ENCODE data around the gene EIF5AL1.
"Not testable (repeated sequence)": the region's sequence is repeated elsewhere in the genome, so short reads cannot be mapped to it uniquely, and the experiment has no call there.

The EIF5AL1 gene

DNA sequence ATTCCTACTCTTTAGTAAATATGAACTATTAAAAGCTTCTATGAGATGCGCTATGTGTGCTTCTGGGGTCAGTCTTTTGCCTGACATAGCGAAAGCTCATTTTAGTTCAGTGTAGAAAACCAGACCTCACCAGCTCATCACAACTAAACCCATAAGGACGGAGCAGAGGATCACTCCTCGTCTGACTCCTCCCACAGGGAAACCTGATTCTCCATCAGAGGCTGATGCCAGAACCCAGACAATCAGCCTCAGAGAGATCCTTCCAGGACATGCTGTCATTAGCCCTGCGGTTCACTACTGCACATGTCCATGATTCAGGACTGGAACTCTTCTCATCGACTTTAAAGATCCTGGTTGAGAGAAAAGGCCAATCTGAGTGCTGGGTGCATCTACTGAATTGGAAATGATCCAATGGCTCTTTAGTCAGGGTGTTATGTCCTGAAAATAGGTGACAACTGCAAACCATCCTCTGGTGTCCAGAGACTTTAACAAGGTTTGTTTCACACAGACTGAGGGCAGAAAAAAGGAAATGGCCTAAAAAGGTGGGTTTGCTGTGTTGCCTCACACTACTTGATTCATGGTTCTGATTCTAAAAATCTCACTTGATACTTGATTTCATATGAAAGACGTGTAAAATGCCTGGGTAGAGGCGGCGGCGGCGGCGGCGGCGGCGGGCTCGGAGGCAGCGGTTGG lies at the start of gene EIF5AL1:
EIF5AL1 (plus strand) TSS at position 643 of the 693 bp plus-strand sequence. CDS start 117 bp downstream, outside the sequence.
- not testable (repeated sequence) for H3K4me3 ChIP-seq

DNA sequence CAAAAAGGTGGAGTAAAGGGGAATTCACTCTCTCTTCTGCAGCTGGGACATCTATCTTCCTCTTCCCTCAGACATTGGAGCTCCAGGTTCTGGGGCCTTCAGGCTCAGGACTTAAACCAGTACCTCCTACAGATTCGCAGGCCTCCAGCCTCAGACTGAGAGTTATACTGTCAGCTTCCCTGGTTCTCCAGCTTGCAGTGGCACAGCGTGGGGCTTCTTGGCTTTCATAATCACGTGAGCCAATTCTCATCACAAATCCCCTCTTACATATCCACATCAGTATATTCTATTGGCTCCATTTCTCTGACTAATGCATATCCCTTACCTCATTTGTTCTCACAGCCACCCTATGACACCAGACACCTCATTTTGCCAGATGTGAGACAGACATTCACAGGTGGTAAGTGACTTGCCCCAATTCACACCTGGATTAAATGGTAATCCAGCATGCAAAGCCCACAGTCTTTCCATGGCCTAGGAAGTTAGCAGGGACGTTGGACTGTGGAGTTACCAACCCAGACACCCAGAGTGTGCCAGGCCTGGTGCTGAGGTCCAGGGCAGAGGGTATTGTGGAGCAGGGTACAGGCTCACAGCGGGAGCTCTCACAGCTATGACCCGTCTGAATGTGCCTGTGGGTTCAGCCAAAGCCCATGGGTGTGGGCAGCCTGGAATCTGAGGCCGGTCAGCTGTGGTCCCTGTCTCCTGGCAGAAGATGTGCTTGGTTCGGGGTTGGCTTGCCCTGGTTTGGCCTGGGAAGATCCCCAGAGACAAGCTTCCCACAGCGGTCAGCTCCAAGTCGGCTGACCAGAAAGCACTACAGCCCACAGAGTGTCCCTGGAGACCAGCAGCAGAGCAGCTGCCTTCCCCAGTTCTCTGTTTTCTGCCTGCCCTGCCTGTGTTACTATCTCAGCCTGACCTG lies 48.5 kb upstream of the EIF5AL1 start:
- H3K27ac ChIP-seq = no peak overlapping the region
- no peak overlapping the region for H3K4me3 ChIP-seq

More for the DNA sequence above, at the start of gene EIF5AL1:
- H3K27ac ChIP-seq = not testable (repeated sequence)

DNA sequence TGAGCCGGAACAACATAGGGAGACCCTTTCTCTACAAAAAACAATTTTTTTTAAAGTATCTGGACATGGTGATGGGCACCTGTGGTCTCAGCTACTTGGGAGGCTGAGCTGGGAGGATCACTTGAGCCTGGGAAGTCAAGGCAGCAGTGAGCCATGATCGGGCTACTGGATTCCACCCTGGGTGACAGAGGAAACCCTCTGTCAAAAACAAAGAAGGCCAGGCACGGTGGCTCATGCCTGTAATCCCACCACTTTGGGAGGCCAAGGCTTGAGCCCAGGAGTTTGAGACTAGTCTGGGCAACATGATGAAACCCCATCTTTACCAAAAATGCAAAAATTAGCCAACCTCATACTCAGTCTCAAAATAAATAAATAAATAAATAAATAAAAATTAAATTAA lies 47.0 kb upstream of the EIF5AL1 start:
- Histone ChIP-seq H3K27ac (no peak overlapping the region), H3K4me3 (no peak overlapping the region)

DNA sequence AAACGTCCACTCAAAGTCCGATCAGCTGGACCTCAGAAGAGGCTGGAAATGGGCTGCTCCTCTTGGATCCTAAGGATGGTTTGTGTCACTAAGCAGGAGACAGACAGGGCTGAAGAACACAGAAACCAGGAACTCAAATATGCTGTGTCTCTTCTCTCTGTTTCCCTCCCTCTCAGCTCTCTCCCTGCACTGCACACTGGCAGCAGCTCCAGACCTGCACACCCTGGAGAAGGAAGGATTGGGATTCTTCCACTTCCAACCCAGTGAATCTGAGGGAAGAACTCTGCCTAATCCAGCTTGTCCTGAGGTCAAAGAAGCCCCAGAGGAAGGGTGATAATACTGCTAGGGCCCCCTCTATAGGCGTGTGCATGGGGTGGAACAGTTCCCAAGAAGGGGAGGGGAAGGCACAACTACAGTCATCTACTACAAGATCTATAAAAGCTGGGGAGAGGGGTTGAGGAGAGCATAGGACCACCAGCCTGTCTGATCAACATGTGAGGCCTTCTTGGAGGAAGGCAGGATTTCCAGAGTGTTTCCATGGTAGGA lies 44.2 kb upstream of the EIF5AL1 start:
- peak overlapping the region in 12 of 21 experiments; percentile 3 to 64 (median 34) for H3K27ac ChIP-seq

DNA sequence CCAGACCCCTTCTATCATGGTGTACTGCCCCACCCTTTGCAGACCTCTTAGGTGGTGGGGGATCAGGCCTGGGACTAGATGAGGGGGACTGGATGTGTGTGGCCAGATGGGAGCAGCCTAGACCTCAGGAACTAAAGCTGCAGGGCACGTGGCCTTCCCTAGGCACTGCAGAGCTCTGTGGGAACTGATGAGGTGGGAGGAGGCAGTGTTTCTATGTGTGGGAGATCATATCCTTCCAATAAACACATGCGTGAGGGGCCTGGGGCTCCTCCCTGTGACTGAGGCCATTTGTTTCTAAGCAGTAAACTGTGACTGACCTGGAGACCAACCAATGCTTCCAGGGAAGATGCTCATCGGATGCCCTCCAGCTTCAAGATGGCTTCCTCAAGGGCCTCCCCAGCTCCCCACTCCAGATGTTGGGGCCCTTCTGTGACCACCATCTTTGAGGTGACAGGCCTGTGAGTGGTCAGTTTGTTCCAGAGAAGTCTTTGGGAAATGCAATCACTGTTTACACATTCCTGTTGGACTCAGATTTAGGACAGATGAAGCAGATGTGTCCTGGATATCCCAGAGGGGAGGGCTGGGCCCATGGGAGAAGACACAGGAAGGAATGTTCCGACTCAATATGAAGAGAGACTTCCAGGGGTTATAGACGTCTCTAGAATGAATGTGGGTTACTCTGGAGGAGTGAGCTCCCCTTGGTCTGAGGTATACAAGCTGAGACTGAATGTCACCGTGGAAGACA lies 43.3 kb upstream of the EIF5AL1 start:
- Histone ChIP-seq H3K27ac (peak overlapping the region in 7 of 21 experiments; percentile 4 to 64 (median 16)), H3K4me3 (no peak overlapping the region)

More for the DNA sequence above, 44.2 kb upstream of the EIF5AL1 start:
- no peak overlapping the region for H3K4me3 ChIP-seq

DNA sequence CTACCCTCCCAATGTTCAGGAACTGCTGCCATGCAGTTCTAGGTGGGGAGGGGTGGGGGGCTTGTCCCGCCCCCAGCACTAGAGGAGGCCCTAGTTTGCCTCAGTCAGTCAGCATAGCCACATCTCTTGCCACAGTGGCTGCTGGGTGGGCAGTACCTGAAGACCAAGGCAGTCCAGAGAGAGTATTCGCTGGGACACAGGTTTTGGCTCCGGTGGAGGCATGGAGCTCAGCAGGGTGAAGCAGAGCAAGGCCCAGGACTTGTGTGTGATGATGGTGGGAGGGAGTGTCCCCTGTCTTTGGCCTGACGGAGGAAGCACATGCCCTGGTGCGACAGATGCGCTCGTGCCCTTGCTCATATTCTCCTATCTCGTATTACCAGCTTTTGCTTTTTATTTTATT lies 42.2 kb upstream of the EIF5AL1 start:
- Histone ChIP-seq H3K4me3 (no peak overlapping the region), H3K27ac (no peak overlapping the region)

DNA sequence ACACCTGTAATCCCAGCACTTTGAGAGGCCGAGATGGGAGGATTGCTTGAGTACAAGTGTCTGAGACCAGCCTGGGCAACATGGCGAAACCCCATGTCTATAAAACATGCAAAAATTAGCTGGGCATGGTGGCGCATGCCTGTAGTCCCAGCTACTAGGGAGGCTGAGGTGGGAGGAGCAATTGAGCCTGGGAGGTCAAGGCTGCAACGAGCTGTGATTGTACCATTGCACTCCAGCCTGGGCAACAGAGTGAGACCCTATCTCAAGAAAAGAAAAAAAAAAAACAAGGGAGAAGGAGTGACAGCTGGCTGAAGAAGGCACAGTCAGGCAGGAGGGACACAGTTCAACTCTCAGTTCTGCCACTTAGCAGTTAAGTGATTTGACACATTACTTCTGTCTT lies 40.6 kb upstream of the EIF5AL1 start:
- no peak overlapping the region for H3K4me3 ChIP-seq

DNA sequence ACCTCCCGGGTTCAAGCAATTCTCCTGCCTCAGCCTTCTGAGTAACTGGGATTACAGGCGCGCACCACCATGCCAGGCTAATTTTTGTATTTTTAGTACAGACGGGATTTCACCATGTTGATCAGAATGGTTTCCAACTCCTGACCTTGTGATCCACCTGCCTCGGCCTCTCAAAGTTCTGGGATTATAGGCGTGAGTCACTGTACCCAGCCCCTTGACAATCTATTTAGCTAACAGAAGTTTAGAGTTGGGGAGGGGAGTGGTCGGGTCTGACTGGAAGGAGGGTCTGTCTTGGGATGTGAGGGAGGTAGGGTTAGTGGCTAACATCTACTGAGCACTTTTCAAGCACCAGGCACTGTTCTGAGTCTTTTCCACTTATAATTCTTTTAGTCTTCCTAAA lies 39.9 kb upstream of the EIF5AL1 start:
- Histone ChIP-seq H3K4me3 (no peak overlapping the region), H3K27ac (no peak overlapping the region)

More for the DNA sequence above, 40.6 kb upstream of the EIF5AL1 start:
- H3K27ac ChIP-seq = no peak overlapping the region

DNA sequence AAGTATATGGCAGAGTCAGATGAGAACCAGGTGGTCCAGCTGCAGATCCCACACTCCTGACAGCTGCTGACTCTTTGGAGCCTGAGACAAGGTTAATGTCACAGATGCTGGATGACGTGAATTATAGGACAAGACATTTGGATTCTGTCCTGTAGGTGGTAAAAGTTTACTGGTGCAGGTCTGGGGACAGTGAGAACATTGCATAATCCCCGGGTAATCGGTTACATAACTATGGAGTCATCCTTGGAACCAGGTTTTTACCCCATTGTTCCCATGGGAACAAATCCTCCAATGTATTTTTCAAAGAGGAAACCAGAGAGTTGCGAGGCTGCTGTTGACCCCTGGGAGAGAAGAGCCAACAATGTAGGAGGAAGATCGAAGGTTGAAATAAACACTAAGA lies 39.4 kb upstream of the EIF5AL1 start:
- Histone ChIP-seq H3K4me3 (no peak overlapping the region), H3K27ac (no peak overlapping the region)

DNA sequence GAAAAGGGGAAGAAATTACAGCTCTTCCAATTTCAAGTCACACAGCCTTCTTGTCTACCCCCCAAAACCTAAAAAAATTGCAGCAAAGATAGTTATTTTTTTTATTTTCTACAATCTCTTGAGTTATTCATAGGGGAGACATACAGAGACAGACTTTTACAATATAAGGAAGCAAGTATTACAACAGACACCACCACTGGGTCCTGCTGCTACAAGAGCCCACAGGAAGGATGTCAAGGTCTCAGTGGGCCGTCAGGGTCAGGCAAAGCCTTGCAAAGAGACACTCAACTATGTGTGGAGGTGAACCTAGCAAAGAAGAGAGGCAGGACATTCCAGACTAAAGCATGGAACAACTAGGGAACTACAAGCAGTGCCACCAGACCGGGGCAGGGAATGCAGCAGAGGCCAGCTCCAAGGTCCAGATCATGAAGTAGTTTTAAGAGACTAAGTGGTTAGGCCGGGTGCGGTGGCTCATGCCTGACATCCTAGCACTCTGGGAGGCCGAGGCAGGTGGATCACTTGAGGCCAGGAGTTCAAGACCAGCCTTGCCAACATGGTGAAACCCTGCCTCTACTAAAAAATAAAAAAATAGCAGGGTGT lies 38.7 kb upstream of the EIF5AL1 start:
- H3K4me3 ChIP-seq = no peak overlapping the region
- no peak overlapping the region for H3K27ac ChIP-seq

DNA sequence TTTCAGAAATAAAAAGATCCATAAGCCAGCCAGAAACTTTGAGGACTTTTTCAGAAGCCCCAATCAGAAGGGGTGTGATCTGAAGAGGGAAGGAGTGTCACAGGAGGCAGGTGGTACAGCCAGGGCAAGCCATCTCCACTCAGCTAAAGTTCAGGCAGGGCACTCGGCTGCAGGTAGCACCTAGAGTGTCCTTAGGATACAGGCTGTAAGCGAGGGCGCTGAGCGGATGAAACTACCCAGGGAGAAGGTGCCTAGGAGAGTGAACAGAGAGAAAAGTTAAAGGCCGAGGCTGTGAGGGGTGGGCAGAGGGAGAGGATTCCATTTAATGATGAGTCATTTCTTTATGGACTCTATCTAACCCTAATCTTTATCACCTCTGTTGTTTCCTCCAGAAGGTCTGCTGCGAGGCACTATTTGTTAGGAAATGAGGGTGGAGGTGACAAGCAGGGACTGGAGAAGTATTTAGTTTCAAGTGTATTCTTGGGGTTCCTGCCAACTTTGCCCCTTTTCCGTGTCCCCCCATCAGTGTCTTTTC lies 37.1 kb upstream of the EIF5AL1 start:
- Histone ChIP-seq H3K4me3 (no peak overlapping the region), H3K27ac (no peak overlapping the region)

DNA sequence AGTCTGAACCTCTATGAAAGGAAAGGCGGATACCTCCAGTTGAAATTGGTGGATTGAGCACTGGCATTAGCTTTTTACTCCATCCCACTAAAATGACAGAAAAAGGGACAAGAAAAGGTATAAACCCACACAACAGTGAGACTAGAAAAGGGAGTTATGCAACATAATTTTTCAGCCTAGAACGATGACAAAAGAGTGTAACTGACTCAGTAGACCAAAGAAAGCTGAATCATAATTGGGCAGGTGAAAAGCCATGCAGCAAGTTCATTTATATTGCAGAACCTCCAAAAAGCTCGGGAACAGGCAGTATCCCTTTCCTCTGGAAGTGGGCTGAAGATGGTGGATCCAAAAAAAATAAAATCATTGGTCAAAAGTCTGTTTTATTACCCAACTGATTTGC lies 36.5 kb upstream of the EIF5AL1 start:
- H3K4me3 ChIP-seq = no peak overlapping the region
- no peak overlapping the region for H3K27ac ChIP-seq

DNA sequence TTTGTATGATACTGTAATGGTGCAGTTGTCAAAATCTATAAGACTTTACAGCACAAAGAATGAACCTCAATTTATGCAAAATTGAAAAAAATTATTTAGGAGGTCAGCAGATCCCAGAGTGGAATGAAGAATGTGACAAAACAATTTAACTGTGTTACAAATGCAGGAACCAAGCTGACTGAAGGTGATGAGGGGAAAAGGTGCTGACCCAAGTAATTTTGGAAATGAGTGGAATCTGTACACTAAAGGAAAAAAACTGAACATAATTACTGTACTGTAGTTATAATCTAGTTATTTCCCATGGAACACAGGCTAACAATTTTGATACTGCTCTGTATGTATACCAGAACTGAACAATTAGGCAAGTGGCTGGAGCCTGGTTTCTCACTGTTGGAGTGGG lies 35.7 kb upstream of the EIF5AL1 start:
- H3K4me3 ChIP-seq = no peak overlapping the region

DNA sequence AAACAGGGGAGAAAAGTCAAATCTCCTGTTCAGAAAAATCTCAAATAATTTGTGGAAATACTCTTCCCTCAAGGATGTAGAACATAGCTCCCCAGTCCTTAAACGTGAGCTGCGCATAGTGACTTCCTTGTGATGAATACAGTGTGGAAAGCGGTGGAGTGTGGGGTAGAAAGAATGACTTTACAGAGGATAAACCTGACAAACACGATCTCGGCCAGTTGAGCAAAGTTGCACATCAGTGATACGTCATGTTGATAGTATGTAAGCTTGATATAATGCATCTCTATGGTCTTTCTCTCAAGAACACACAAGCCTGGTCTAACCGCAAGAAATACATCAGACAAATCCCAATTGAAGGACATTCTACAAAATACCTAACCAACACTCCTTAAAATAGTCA lies 34.9 kb upstream of the EIF5AL1 start:
- Histone ChIP-seq H3K27ac (no peak overlapping the region), H3K4me3 (no peak overlapping the region)

More for the DNA sequence above, 35.7 kb upstream of the EIF5AL1 start:
- H3K27ac ChIP-seq = no peak overlapping the region

DNA sequence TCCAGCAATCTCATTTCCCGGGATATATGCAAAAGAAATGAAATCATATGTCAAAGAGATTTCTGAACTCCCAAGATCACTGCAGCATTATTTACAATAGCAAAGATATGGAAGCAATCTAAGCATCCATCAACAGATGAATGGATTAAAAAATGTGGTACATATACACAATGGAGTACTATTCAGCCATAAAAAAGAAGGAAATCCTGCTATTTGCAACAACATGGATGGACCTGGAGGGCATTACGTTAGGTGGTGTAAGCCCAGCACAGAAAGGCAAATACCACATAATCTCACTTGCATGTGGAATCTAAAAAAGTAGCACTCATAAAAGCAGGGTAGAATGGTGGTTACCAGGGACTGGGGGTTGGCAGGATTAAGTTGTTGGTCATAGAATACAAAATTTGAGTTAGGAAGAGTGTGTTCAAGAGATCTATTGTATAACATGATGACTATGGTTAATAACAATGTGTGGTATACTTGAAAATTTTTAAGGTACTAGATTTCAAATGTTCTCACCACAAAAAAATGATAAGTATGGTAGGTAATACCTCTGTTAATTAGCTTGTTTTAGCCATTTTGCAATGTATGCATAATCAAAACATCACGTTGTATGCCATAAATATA lies 32.9 kb upstream of the EIF5AL1 start:
- Histone ChIP-seq H3K4me3 (no peak overlapping the region), H3K27ac (no peak overlapping the region)

DNA sequence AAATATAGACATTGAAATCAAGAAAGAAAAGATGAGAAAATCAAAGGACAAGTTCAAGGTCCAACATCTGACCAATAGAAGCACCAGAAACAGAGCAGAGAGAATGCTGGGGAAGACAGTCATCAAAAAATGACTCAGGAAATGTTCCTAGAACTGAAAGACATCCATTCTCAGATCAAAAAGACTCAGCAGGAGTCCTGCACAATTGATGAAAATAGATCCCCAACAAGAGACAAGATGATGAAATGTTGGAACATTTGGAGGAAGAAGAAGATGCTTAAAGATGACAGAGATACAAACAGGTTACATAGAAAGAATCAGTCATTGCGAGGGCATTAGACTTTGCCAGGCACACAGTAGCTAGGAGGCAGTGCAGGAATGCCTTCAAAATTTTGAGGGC lies 30.0 kb upstream of the EIF5AL1 start:
- Histone ChIP-seq H3K27ac (peak overlapping the region in 10 of 21 experiments; percentile 8 to 82 (median 48)), H3K4me3 (no peak overlapping the region)

DNA sequence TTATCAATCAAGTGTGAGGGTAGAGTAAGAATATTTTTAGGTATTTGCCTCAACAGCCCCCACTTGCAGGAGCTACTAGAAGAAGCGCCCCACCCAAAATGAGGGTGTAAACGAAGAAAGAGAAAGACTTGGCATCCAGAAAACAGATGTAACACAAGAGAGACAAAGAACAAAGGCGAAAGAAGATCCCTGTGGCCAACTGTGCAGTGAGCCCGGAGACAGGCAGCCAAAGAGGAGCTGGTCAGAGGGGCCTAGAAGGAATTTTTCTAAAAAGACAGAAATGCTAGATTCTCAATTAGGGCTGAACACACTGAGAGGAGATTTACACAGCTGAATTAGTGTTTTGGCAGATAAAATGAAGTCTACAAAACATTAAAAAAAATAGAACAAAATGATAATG lies 29.6 kb upstream of the EIF5AL1 start:
- Histone ChIP-seq H3K27ac (peak overlapping the region in 12 of 21 experiments; percentile 4 to 82 (median 38)), H3K4me3 (no peak overlapping the region)

DNA sequence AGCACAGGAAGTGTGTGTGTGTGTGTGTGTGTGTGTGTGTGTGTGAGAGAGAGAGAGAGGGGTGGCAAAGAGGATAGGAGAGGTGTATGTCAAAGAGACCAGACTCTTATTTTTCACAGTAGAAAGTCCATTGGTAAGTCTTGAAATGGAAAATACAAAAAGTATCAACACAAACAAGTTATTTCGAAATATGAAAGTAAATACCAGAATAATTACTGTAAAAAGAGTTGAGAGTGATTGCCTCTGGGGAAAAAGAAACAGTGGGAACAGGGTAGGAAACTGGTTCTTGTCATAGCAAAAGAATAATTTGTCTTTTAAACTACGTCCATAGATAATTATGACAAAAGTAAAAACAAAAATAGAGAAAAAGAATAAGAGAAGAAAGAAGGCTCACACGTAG lies 29.0 kb upstream of the EIF5AL1 start:
- H3K4me3 ChIP-seq = no peak overlapping the region
- peak overlapping the region in 17 of 21 experiments; percentile 18 to 83 (median 49) for H3K27ac ChIP-seq

DNA sequence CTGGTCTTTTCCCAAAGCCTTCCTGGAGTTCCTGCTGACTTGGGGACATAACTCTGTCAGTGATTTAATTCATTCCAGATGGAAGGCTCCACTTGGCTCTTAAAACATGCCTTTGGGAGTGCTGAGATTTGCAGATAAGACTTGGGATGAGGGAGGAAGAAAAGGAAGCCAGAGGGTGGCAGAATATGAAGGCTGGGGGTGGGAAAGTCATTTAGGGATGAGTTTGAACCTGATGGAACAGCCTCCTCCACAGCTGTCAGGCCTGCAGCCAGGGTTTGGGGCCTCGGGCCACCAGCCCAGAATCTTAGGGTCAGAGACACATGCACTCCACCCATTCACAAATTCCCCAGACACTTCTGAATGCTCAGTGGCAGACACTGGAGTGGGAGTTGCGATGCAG lies 28.4 kb upstream of the EIF5AL1 start:
- Histone ChIP-seq H3K27ac (peak overlapping the region in 14 of 21 experiments; percentile 18 to 83 (median 60)), H3K4me3 (no peak overlapping the region)
